GM18873 (cell line): ENCODE results near the gene MAST3.

Source experiments
- ATAC-seq: cut with Tn5 transposase; IDR thresholded peaks from one replicate; pipeline ENCODE4 v1.9.1; 2021; ENCODE audit warnings: mild to moderate bottlenecking, moderate library complexity, moderate number of reproducible peaks; ENCODE audit not compliant: unreplicated experiment, low FRiP score

The MAST3 gene

GRCh38 chr19:18097217-18097992 lies at the start of gene MAST3:
TSS of gene MAST3 (plus strand) at chr19:18097778. CDS start at chr19:18097793, 15 bp downstream.
- no peak for ATAC-seq

DNA sequence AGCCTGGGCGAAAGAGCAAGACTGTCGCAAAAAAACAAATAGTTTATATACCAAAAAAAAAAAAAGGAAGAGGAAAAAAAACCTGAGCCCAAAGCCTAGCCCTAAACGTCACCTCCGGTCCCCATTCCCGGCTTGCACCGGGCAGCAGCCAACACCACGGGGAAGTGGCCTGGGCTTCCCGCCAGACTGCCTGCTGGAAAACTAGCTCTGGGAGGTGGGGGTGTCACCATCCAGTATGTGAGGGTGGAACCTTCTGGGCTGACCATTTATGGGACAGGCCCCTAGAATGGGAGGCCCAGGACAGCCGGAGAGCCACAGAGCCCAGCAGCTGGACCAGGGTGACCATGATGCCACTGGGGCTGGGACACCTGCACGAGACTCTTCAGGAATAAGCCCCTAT lies 48.2 kb upstream of the MAST3 start:
- no peak for ATAC-seq

DNA sequence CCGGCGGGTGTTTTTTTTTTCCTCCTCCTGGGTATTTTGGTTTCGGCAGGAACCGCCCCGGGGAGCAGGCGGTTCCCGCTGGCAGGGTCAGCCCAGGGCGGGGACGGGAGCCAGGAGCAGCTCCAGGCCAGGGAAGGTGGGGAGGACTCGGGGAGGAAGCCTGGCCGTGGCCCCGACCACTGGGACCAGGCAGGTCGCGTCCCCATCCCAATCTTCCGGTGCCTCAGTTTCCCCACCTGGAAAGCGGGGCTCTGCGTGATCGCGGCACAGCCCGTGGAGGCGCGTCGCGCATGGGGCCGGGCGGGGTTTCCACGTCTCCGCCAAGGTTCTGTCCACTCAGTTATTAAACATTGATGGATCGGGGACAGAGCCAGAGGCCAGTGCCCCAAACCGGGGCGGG lies 45.7 kb upstream of the MAST3 start:
- ATAC-seq, result no peak

GRCh38 chr19:18053576-18054219 lies 43.9 kb upstream of the MAST3 start:
- no peak for ATAC-seq

DNA sequence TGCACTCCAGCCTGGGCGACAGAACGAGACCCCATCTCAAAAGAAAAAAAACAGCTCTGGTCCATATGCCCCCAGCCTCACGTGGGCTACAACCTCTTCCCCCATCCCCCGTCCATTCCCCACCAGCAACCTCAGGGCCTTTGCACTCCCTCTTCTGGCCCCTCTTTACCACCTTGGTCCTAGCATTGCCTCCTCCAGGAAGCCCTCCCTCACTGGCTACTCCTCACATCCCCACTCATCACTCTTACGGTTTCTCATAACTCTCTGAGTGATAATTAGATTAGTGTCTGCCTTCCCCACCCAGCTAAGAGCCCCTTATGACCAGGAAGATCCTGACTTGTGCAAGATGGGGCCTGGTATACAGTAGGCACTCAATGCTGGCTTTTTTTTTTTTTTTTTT lies 41.6 kb upstream of the MAST3 start:
- no peak for ATAC-seq

- no peak for ATAC-seq
Measured at GRCh38 chr19:18057557-18057956, 40.0 kb upstream of the MAST3 start.

- ATAC-seq, result no peak
Measured at GRCh38 chr19:18058208-18059009, 39.2 kb upstream of the MAST3 start.

GRCh38 chr19:18059297-18059696 lies 38.3 kb upstream of the MAST3 start:
- ATAC-seq, result no peak

GRCh38 chr19:18059902-18060301 lies 37.7 kb upstream of the MAST3 start:
- no peak for ATAC-seq

GRCh38 chr19:18060472-18060871 lies 37.1 kb upstream of the MAST3 start:
- ATAC-seq, result no peak

- no peak for ATAC-seq
Measured at GRCh38 chr19:18062028-18062427, 35.5 kb upstream of the MAST3 start.

GRCh38 chr19:18063463-18063862 lies 34.1 kb upstream of the MAST3 start:
- ATAC-seq, result no peak

- ATAC-seq, result no peak
Measured at GRCh38 chr19:18065173-18065495, 32.4 kb upstream of the MAST3 start.

- no peak for ATAC-seq
Measured at GRCh38 chr19:18068395-18068794, 29.2 kb upstream of the MAST3 start.

DNA sequence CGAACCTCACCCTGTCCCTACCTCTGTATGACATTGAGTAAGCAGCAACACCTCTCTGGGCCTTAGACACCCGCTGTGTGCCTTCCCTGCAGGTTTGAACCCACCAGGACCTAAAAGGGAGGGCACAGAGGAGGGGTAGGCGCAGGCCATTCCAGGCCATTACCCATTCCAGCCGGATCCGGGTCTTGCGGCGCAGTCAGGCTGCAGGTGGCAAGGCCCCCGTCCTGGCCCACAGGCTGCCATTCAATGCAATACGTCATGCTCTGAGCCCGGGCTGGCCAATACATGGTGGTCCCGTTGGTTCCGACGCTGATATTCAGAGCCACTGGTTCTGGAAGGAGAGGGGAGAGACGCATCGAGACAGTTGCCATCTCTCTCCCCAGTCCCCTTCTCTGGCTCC lies 28.2 kb upstream of the MAST3 start:
- ATAC-seq, result no peak

DNA sequence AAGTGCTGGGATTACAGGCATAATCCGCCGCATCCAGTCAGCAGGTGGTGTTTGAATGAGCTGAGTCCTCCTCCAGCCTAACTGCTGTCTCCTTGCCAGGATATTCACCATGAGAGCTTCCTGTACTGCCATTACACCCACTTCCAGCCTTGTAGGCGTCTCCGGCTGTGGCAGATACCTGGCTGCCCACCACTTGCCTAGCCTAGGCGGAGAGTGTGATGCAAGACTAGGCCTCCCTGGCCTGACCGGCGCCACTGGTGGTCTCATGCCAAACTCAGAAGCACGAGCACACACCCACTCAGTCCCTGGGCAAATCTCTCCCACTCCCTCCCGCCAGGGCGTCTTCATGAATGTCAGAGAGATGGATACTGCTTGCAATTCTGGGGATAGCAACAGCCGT lies 27.4 kb upstream of the MAST3 start:
- no peak for ATAC-seq

GRCh38 chr19:18072335-18072734 lies 25.2 kb upstream of the MAST3 start:
- no peak for ATAC-seq

GRCh38 chr19:18073197-18073596 lies 24.4 kb upstream of the MAST3 start:
- no peak for ATAC-seq

GRCh38 chr19:18074192-18074591 lies 23.4 kb upstream of the MAST3 start:
- no peak for ATAC-seq

- ATAC-seq, result no peak
Measured at GRCh38 chr19:18083929-18084684, 13.5 kb upstream of the MAST3 start.
